Prostate gland (tissue), 2 donors: ENCODE results near the gene RPS28. TPM values are rescaled to one million over a fixed set of nuclear protein-coding genes. Genes with fewer than 3 reads are reported as not detected.
"Not testable (repeated sequence)": the region's sequence is repeated elsewhere in the genome, so short reads cannot be mapped to it uniquely, and the experiment has no call there.

ENCODE experiments used
- DNase-seq: peaks from one replicate; pipeline ENCODE4 v3.0.0-alpha.2; 2019; ENCODE audit warnings: low spot score
- H3K27ac ChIP-seq, 2 donors: fragments of 200-600 bp; sonication (generic); 2 replicates each; pipeline ENCODE4 v1.5.1; 2017 to 2019
- H3K27me3 ChIP-seq: fragments of 200-600 bp; sonication (generic); replicated peaks from 2 replicates; pipeline ENCODE4 v1.5.1; 2019; ENCODE audit not compliant: insufficient read depth
- H3K36me3 ChIP-seq, 2 donors: fragments of 200-600 bp; sonication (generic); 1 replicate in 1 of 2; 2 replicates in 1 of 2; pipeline versions ENCODE4 v1.5.1 to v1.8.1; 2017 to 2019
- H3K4me1 ChIP-seq: fragments of 200-600 bp; sonication (generic); replicated peaks from 2 replicates; pipeline ENCODE4 v1.5.1; 2019
- H3K4me3 ChIP-seq, 2 donors: fragments of 200-600 bp; sonication (generic); 2 replicates each; pipeline ENCODE4 v1.5.1; 2017 to 2019
- H3K9me3 ChIP-seq: fragments of 200-600 bp; sonication (generic); 2 replicates; pipeline ENCODE4 v1.5.1; 2017
- POLR2A ChIP-seq: fragments of 450-650 bp; IDR thresholded peaks from one replicate; pipeline ENCODE4 v1.6.1; 2016; ENCODE audit warnings: antibody characterized with exemption, mild to moderate bottlenecking
- POLR2AphosphoS5 ChIP-seq: sonication (generic); formaldehyde crosslinking; IDR thresholded peaks from one replicate; pipeline ENCODE4 v1.6.1; 2017; ENCODE audit warnings: antibody characterized with exemption
- WGBS: methylation state at CpG from one replicate; pipeline ENCODE4 v1.1.5; 2018; 5-methylcytosine and 5-hydroxymethylcytosine counted together
- intact Hi-C: fragments of 100-400 bp; cut with DNase I; formaldehyde crosslinking; loops from one replicate; pipeline ENCODE4 v1.14.2; 2022
- total RNA-seq, 2 donors: library from RNA; depleted of rRNA; stranded (reverse); fragments of >200 nt; gene quantifications; one replicate each; pipeline ENCODE4 v1.1.0, GENCODE V29; 2016
- TF ChIP-seq, protein P1 (sequence below), 4 experiments: fragments of 200-600 bp in 2 of 4; fragments of 450-650 bp in 2 of 4; sonication (generic) in 2 of 4; IDR thresholded peaks; 1 replicate in 3 of 4; 2 replicates in 1 of 4; pipeline ENCODE4 v1.5.1; 2016 to 2019; ENCODE audit warnings: antibody characterized with exemption in 4 of 4, mild to moderate bottlenecking in 2 of 4, moderate library complexity in 2 of 4

RPS28 gene
- total RNA-seq, 2 donors from 2014 or later: 488 to 498 TPM

DNA sequence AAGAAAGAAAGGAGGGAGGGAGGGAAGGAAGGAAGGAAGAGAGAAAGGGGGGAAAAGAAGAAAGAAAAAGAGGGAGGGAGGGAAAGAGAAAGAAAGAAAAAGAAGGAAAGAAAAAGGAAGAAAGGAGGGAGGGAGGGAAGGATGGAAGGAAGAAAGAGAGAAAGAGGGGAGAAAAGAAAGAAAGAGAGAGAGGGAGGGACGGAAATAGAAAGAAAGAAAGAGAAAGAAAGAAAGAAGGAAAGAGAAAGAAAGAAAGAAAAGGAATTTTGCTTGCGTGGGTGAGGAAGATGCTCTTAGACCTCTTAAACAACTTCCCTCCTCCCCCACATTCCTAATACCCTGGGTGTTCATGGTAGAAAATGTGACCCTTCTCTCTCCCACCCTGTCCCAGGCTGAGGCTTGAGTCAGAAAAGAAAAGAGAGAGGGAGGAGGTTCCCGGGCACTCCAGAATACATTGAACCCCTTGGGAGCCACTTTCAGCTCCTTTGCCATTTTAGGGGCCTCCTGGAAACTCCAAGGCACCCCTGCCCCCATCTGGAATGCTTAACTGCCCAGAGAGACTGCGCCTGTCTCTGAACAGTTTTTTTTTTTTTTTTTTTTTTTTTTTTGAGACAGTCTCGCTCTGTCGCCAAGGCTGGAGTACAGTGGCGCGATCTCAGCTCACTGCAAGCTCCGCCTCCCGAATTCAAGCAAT, 31.0 kb downstream of the RPS28 start:
- no peak overlapping the region for H3K4me3 ChIP-seq
- H3K27ac ChIP-seq: no peak overlapping the region
- no peaks in the 10 kb centered on the region for H3K9me3 ChIP-seq
- 14% methylated on average over 10 of the region's 10 CpGs for WGBS
- H3K27me3 ChIP-seq: no peaks in the 10 kb centered on the region
- intact Hi-C loops: loop anchor here (10.0 kb wide), 1 partner anchor 153 kb away; the partner anchor contains the start of gene PRAM1
- no peaks in the 10 kb centered on the region for H3K36me3 ChIP-seq
- DNase-seq: no peak
- no peaks in the 10 kb centered on the region for H3K4me1 ChIP-seq
- TF ChIP-seq POLR2AphosphoS5 (no peak), POLR2A (no peak)
- TF ChIP-seq, protein P1, sequence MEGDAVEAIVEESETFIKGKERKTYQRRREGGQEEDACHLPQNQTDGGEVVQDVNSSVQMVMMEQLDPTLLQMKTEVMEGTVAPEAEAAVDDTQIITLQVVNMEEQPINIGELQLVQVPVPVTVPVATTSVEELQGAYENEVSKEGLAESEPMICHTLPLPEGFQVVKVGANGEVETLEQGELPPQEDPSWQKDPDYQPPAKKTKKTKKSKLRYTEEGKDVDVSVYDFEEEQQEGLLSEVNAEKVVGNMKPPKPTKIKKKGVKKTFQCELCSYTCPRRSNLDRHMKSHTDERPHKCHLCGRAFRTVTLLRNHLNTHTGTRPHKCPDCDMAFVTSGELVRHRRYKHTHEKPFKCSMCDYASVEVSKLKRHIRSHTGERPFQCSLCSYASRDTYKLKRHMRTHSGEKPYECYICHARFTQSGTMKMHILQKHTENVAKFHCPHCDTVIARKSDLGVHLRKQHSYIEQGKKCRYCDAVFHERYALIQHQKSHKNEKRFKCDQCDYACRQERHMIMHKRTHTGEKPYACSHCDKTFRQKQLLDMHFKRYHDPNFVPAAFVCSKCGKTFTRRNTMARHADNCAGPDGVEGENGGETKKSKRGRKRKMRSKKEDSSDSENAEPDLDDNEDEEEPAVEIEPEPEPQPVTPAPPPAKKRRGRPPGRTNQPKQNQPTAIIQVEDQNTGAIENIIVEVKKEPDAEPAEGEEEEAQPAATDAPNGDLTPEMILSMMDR (IDR thresholded peaks at IDR 0.05): no peak

DNA sequence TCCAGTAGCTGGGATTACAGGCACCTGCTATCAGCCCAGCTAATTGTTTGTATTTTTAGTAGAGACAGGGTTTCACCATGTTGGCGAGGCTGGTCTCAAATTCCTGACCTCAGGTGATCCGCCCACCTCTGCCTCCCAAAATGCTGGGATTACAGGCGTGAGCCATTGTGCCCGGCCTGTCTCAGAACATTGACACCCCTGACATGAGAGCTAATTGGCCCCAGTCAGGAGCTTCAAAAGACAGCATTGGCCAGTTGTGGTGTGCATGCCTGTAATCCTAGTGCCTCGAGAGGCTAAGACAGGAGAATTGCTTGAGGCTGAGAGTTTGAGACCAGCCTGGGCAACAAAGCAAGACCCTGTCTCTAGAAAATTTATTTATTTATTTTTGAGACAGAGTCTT, 31.5 kb downstream of the RPS28 start:
- H3K36me3 ChIP-seq, DNase-seq, H3K27me3 ChIP-seq, H3K4me1 ChIP-seq, H3K27ac ChIP-seq, H3K9me3 ChIP-seq, H3K4me3 ChIP-seq: not testable (repeated sequence)
- 42% methylated on average over 5 of the region's 5 CpGs for WGBS
- intact Hi-C loops: loop anchor here (10.0 kb wide), 1 partner anchor 152 kb away; the partner anchor contains the start of gene PRAM1

DNA sequence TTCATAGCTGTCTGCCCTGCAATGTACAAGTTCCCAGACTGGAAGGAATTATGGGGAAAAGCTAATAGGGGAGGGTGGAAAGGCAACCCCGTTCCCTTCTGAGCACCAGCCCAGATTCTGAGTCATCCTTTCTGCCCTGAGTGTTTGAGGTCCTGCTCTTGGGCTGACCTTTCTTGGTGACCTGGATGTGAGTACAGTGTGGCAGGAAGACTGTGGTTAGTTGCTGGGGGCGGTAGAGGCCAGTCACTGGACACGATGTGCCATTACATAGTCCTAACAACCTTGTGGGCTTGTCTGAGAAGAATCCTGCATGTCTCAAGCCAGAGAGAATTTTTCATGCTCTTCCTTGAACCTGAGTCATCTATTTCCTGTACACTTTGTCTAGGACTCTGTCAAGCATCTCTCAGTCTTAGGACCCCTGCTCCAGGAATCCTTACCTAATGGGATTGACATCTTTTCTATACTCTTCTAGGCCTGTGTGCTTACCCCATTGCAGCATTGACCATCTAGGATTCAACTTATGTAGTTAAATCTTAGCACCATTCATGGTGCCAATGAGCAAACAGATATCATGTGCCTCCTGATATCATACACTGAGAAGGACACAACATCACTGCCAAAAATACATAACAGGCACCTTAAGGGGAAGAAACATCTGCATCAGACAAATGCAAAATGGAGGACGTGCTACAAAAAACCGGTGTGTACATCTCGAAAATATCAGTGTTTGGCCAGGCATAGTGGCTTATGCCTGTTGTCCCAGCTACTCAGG, 34.5 kb downstream of the RPS28 start:
- 71% methylated on average over 6 of the region's 6 CpGs for WGBS
- Histone ChIP-seq H3K27me3 (no peaks in the 10 kb centered on the region), H3K36me3 (no peaks in the 10 kb centered on the region), H3K4me3 (no peak overlapping the region), H3K27ac (no peak overlapping the region), H3K9me3 (no peaks in the 10 kb centered on the region), H3K4me1 (no peaks in the 10 kb centered on the region)
- TF ChIP-seq POLR2A (no peak), POLR2AphosphoS5 (no peak)
- TF ChIP-seq, protein P1 (IDR thresholded peaks at IDR 0.05): no peak
- intact Hi-C loops: loop anchor here (10.0 kb wide), 1 partner anchor 149 kb away; the partner anchor contains the start of gene PRAM1
- no peak for DNase-seq

DNA sequence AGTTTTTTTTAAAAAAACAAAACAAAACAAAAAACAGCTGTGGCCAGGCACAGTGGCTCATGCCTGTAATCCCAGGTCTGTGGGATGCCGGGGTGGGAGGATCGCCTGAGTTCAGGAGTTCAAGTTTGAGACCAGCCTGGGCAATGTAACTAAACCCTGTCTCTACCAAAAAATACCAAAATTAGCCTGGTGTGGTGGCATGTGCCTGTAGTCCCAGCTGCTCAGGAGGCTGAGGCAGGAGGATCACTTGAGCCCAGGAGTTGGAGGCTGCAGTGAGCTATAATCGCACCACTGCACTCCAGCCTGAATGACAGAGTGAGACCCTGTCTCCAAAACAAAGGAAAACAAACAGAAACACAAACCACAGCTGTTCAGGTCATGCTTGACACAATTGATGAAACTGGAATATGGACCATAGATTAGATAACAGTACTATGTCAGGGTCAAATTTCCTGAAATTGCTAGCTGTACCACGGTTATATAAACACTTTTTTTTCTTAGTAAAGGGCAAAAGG, 35.8 kb downstream of the RPS28 start:
- Histone ChIP-seq H3K36me3 (no peaks in the 10 kb centered on the region), H3K4me3 (no peak overlapping the region), H3K27ac (no peak overlapping the region), H3K9me3 (no peaks in the 10 kb centered on the region), H3K4me1 (no peaks in the 10 kb centered on the region), H3K27me3 (no peaks in the 10 kb centered on the region)
- intact Hi-C loops: loop anchor here (10.0 kb wide), 1 partner anchor 148 kb away; the partner anchor contains the start of gene PRAM1
- WGBS: 69% methylated on average over 4 of the region's 4 CpGs
- DNase-seq: no peak
- TF ChIP-seq POLR2A (no peak), POLR2AphosphoS5 (no peak)
- TF ChIP-seq, protein P1 (IDR thresholded peaks at IDR 0.05): no peak

DNA sequence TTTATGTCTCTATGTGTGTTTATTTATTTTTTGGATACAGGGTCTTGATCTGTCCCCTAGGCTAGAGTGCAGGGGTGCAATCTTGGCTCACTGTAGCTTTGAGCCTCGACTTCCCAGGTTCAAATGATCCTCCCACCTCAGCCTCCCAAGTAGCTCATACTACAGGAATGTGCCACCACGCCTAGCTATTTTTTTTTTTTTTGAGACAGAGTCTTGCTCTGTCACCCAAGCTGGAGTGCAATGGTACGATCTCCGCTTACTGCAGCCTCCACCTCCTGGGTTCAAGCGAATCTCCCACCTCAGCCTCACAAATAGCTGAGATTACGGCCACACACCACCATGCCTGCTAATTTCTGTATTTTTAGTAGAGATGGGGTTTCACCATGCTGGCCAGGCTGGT, 37.7 kb downstream of the RPS28 start:
- Histone ChIP-seq H3K27ac (no peak overlapping the region), H3K4me3 (no peak overlapping the region), H3K4me1 (no peaks in the 10 kb centered on the region), H3K27me3 (no peaks in the 10 kb centered on the region), H3K9me3 (no peaks in the 10 kb centered on the region), H3K36me3 (no peaks in the 10 kb centered on the region)
- DNase-seq: no peak
- TF ChIP-seq POLR2A (no peak), POLR2AphosphoS5 (no peak)
- TF ChIP-seq, protein P1 (IDR thresholded peaks at IDR 0.05): no peak
- 88% methylated on average over 6 of the region's 6 CpGs for WGBS
- intact Hi-C loops: loop anchor here (10.0 kb wide), 1 partner anchor 146 kb away; the partner anchor contains the start of gene PRAM1
